Posterior cingulate gyrus (tissue), 11 donors: ENCODE results near the gene TTC36.
"Not testable (repeated sequence)": the region's sequence is repeated elsewhere in the genome, so short reads cannot be mapped to it uniquely, and the experiment has no call there.

Experiments
- DNase-seq, 10 donors: peaks; one replicate each; pipeline versions ENCODE4 v3.0.0 to v3.0.0-alpha.2; 2020 to 2021; ENCODE audit warnings: mixed read lengths in 3 of 10
- intact Hi-C: fragments of 100-400 bp; cut with DNase I; formaldehyde crosslinking; loops from one replicate; pipeline ENCODE4 v1.15.1; 2023

The TTC36 gene

DNA sequence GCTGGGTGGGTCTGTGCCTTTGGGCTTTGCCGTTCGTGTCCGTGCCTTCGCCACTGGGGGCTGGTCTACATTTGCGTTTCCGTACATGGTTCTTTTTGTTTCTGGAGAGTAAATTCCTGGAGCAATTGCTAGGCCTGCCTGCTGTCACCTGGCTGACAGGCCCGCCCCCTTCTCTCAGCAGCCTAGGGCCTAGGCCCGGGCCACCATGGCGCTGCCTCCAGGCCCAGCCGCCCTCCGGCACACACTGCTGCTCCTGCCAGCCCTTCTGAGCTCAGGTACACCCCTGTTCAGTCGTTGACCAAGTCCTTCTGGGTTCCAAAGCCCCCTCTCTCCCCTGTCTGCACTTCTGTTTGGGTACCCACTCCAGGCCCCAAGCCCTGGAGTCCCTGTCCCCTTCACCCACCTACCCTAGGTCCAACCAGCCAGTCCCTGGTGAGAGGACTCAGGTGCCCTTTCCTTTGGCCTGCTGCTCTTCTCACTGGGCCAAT lies 4.4 kb downstream of the TTC36 start:
- peak in 7 of 10 donors; percentile 25 to 88 (median 45) for DNase-seq
- intact Hi-C loops, result no loop called here

DNA sequence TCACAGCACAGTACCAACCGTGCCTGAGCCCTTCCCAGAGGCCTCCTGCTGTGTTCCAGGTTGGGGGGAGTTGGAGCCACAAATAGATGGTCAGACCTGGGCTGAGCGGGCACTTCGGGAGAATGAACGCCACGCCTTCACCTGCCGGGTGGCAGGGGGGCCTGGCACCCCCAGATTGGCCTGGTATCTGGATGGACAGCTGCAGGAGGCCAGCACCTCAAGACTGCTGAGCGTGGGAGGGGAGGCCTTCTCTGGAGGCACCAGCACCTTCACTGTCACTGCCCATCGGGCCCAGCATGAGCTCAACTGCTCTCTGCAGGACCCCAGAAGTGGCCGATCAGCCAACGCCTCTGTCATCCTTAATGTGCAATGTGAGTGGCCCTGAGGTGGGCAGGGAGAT lies 4.8 kb downstream of the TTC36 start:
- no peak for DNase-seq
- intact Hi-C loops, result no loop called here

DNA sequence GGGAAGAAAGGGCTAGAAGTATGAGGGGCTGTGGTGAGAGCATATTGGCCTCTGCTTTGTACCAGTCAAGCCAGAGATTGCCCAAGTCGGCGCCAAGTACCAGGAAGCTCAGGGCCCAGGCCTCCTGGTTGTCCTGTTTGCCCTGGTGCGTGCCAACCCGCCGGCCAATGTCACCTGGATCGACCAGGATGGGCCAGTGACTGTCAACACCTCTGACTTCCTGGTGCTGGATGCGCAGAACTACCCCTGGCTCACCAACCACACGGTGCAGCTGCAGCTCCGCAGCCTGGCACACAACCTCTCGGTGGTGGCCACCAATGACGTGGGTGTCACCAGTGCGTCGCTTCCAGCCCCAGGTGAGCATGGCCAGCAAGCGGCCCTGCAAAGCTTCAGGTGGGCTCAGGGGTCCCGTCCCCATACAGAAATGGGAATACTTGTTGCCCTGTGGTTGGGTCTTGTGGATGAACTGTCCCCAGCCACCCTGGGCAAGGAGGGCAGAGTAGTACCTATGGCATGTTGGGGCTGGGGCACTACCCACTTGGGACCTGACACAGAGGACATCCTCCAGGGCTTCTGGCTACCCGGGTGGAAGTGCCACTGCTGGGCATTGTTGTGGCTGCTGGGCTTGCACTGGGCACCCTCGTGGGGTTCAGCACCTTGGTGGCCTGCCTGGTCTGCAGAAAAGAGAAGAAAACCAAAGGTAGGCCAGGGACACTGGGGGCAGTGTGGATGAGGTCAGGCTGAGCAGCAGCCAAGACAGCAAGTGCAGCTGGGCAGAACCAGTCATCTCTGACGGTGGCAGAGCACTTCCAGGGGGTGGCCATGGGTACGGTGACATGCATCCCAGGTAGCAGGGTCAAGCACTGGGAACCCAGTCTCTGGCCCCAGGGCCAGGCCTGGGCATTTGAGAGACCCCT lies 5.8 kb downstream of the TTC36 start:
- intact Hi-C loops, result no loop called here
- peak in 1 of 10 donors; percentile 65 for DNase-seq

DNA sequence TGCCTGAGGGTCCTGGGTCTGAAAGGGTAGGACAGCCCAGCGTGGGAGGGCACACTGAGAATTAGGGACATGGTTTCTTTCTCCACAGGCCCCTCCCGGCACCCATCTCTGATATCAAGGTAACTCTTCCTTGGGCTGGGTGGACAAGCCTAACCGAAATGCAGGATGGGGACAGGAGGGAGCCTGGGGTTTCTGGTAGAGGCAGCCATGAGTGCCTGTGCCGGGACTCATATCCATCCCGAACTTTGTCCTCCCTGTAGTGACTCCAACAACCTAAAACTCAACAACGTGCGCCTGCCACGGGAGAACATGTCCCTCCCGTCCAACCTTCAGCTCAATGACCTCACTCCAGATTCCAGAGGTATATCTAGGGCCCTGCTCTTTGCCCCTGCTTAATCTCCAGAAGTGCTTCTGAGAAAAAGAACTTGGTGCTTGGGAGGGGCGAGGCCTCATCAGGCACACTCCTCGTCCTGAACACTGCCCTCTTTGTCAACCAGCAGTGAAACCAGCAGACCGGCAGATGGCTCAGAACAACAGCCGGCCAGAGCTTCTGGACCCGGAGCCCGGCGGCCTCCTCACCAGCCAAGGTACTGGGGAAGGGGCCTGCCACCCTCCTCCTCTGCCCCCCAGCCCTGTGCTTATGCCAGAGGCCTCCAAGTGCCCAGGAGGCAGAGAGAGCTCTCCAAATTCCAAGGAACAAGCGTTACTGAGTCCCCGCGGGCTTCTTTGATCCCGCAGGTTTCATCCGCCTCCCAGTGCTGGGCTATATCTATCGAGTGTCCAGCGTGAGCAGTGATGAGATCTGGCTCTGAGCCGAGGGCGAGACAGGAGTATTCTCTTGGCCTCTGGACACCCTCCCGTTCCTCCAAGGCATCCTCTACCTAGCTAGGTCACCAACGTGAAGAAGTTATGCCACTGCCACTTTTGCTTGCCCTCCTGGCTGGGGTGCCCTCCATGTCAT lies 6.8 kb downstream of the TTC36 start:
- peak in 8 of 10 donors; percentile 18 to 91 (median 50) for DNase-seq
- intact Hi-C loops, result loop anchor here (2.0 kb wide), 1 partner anchor 33 kb away; no protein-coding TSS in a partner anchor

- no peak for DNase-seq
- intact Hi-C loops, result loop anchor here (2.0 kb wide), 1 partner anchor 32 kb away; no protein-coding TSS in a partner anchor
These were observed 8.0 kb downstream of the TTC36 start for GRCh38 chr11:118535261-118535660.

DNA sequence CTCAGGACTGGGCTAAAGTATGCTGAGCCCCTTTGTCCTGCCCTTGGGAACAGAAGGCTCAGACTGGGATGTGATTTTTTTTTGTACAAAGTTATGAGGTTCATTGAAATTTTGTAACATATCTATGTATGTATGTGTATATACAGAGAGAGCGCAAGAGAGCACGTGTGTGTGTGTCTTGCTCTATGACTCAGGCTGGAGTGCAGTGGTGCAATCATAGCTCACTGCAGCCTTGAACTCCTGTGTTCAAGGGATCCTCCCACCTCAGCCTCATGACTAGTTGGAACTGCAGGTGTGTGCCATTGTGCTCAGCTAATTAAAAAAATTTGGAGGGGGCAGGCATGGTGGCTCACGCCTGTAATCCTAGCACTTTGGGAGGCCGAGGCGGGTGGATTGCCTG lies 9.5 kb downstream of the TTC36 start:
- intact Hi-C loops, result no loop called here
- DNase-seq, result no peak

- intact Hi-C loops, result no loop called here
These were observed 10.2 kb downstream of the TTC36 start for GRCh38 chr11:118537409-118537980.

GRCh38 chr11:118544010-118544646 lies 16.9 kb downstream of the TTC36 start:
- peak in 1 of 10 donors; percentile 5 for DNase-seq
- intact Hi-C loops, result no loop called here

More at GRCh38 chr11:118537409-118537980, 10.2 kb downstream of the TTC36 start:
- DNase-seq, result peak in 1 of 10 donors; percentile 45

- peak in 1 of 10 donors; percentile 50 for DNase-seq
- intact Hi-C loops, result no loop called here
These were observed 17.4 kb downstream of the TTC36 start for GRCh38 chr11:118544647-118545010.

- no peak for DNase-seq
- intact Hi-C loops, result no loop called here
These were observed 18.3 kb downstream of the TTC36 start for GRCh38 chr11:118545533-118545932.

GRCh38 chr11:118547132-118547531 lies 19.9 kb downstream of the TTC36 start:
- intact Hi-C loops, result no loop called here
- DNase-seq, result no peak

DNA sequence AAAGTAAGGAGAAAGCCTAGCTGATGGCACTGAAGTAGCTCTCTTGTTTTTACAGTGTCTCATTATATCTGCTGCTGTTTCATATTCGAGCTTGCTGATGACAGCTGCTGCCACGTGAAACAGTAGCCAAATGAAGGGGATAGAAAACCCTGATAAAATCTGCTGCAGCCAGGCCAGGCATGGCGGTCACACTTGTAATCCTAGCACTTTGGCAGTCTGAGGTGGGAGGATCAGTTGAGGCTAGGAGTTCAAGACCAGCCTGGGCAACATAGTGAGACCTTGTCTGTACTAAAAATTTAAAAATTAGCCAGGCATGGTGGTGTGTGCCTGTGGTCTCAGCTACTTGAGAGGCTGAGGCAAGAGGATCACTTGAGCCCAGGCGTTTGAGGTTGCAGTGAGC lies 25.1 kb downstream of the TTC36 start:
- intact Hi-C loops, result no loop called here
- no peak for DNase-seq

- intact Hi-C loops, result no loop called here
- DNase-seq, result no peak
These were observed 33.5 kb downstream of the TTC36 start for GRCh38 chr11:118560806-118561205.

- intact Hi-C loops, result loop anchor here (5.0 kb wide), 1 partner anchor 418 kb away; no protein-coding TSS in a partner anchor
- DNase-seq, result peak in 2 of 10 donors; percentile 12 to 20
These were observed 37.8 kb downstream of the TTC36 start for GRCh38 chr11:118565051-118565450.

GRCh38 chr11:118569670-118570069 lies 42.4 kb downstream of the TTC36 start:
- intact Hi-C loops, result loop anchor here (5.0 kb wide), 1 partner anchor 422 kb away; no protein-coding TSS in a partner anchor

DNA sequence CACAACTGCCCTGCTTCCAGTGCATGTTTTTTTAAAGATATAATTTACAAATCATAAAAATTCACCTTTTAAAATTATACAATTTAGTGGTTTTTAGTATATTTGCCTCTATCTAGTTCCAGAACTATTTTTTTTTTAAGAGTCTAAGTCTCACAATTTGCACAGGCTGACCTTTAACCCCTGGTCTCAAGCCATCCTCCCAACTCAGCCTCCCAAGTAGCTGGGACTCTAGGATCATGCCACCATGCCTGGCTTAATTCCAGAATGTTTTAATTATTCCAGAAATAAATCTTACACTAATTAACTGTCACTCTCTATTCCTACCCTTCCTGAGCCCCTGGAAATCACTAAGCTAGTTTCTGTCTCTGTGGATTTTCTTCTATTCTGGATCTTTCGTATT lies 43.5 kb downstream of the TTC36 start:
- intact Hi-C loops, result no loop called here
- DNase-seq, result no peak

More at GRCh38 chr11:118569670-118570069, 42.4 kb downstream of the TTC36 start:
- DNase-seq, result no peak

- intact Hi-C loops, result not testable (repeated sequence)
- DNase-seq, result peak in 1 of 10 donors; percentile 82
These were observed 44.4 kb downstream of the TTC36 start for GRCh38 chr11:118571701-118572060.

DNA sequence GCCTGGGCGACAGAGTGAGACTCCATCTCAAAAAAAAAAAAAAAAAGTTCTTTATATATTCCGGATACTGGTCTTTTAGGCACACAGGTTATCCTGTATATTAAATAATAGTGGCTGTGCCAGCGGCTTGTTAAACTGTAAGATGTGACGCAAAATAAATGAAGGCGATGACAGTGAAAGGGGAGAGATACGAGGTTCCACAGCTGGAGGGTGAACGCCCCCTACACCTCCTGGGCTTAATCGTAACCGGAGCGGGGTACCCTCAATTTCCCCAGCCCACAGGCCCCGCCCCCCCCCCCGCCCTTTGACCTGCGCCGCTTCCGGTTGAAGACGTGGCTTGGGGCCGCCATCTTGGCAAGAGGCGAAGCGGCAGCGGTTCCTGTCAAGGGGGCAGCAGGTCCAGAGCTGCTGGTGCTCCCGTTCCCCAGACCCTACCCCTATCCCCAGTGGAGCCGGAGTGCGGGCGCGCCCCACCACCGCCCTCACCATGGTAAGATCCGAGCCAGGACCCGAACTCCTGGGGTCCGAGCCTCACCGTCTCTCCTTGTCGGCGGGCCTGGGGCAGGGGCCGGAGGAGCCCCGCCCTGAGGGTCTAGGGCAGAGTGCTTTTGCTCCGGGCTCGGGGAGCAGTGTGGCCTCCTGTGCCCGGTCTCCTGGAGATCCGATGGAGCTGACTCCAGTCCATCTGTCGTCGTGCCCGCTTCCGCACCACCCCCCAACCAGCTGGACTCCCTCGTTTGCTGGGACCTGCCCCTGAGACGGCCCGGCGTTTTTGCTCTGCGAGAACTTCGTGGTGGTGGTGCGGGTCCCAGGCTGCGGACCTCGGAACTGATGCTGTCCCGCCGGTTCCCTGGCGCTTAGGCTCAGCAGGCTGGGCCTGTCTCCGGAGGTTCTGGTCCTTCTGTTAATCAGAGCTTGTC lies 45.0 kb downstream of the TTC36 start, which contains the start of gene ARCN1:
ARCN1 (plus strand) TSS at position 349 of the 920 bp plus-strand sequence; CDS start at position 488, 139 bp downstream.
- intact Hi-C loops, result no loop called here
- peak; percentile 49 to 96 (median 76) for DNase-seq
